GM12873 (cell line): Measurements from ENCODE around the gene SMIM10L2A.

Experiments
- TF ChIP-seq, protein P1 (sequence below): IDR thresholded peaks from 2 replicates; pipeline ENCODE4 v1.5.1; 2012; ENCODE audit warnings: low read depth, mild to moderate bottlenecking, moderate library complexity, low read length, control low read depth; ENCODE audit not compliant: insufficient read depth; ENCODE audit errors: missing control alignments

The SMIM10L2A gene

DNA sequence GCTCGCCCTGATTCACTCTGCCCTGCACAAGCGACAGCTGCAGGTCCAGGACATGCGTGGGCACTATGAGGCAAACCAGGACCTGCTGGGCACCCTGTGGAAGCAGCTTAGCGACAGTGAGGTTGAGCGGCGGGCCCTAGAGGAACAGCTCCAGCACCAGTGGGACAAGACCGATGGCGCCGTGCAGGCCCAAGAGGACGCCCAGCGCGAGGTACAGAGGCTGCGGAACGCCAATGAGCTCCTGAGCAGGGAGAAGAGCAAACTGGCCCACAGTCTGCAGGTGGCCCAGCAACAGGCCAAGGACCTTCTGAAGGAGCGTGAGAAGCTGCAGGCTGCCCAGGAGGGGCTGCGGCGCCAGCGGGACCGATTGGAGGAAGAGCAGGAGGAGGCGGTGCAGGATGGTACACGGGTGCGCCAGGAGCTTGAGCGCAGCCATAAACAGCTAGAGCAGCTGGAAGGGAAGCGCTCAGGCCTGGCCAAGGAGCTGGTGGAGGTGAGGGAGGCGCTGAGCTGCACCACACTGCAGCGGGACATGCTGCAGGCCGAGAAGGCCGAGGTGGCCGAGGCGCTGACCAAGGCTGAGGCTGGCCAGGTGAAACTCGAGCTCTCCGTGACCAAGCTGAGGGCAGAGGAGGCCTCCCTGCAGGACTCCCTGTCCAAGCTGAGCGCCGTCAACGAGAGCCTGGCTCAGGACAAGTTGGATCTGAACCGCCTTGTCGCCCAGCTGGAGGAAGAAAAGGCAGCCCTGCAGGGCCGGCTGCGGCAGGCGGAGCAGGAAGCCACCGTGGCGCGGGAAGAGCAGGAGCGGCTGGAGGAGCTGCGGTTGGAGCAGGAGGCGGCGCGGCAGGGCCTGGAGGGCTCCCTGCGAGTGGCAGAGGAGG, 12.8 kb downstream of the SMIM10L2A start:
- TF ChIP-seq, protein P1, sequence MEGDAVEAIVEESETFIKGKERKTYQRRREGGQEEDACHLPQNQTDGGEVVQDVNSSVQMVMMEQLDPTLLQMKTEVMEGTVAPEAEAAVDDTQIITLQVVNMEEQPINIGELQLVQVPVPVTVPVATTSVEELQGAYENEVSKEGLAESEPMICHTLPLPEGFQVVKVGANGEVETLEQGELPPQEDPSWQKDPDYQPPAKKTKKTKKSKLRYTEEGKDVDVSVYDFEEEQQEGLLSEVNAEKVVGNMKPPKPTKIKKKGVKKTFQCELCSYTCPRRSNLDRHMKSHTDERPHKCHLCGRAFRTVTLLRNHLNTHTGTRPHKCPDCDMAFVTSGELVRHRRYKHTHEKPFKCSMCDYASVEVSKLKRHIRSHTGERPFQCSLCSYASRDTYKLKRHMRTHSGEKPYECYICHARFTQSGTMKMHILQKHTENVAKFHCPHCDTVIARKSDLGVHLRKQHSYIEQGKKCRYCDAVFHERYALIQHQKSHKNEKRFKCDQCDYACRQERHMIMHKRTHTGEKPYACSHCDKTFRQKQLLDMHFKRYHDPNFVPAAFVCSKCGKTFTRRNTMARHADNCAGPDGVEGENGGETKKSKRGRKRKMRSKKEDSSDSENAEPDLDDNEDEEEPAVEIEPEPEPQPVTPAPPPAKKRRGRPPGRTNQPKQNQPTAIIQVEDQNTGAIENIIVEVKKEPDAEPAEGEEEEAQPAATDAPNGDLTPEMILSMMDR, result no peak

DNA sequence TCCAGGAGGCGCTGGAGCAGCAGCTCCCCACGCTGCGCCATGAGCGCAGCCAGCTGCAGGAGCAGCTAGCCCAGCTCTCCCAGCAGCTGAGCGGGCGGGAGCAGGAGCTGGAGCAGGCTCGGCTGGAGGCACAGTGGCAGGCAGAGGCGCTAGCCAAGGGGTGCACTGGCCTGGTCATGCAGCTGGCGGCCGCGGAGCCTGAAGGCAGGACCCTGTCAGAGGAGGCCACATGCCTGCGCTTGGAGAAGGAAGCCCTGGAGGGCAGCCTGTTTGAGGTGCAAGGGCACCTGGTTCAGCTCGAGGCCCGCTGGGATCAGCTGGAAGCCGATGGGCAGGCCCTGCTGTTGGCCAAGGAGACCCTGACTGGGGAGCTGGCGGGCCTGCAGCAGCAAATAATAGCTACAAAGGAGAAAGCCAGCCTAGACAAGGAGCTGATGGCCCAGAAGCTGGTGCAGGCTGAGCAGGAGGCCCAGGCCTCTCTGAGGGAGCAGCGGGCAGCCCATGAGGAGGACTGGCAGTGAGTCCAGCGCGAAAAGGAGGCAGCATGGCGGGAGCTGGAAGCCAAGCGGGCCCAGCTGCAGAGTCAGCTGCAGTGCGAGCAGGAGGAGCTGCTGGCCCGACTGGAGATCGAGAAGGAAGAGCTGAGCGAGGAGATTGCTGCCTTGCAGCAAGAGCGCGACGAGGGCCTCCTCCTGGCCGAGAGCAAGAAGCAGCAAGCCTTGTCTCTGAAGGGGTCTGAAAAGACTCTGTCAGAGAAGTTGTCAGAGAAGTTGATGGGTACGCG, 13.6 kb downstream of the SMIM10L2A start:
- TF ChIP-seq, protein P1, result no peak

DNA sequence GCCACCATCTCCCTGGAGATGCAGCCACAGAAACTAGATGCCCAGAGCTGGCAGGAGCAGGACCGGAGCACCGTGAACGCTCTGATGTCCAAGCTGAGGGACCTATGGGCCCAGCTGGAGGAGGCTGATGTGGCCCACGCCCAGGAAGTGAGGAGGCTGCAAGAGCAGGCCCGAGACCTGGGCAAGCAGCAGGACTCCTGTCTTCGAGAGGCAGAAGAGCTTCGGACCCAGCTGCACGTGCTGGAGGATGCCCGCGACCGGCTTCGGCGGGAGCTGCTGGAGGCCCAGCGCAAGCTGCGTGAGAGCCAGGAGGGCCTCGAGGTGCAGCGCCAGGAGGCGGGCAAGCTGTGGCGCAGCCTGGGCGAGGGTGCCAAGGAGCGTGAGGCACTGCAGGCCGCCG, 14.2 kb downstream of the SMIM10L2A start:
- TF ChIP-seq, protein P1, result no peak

DNA sequence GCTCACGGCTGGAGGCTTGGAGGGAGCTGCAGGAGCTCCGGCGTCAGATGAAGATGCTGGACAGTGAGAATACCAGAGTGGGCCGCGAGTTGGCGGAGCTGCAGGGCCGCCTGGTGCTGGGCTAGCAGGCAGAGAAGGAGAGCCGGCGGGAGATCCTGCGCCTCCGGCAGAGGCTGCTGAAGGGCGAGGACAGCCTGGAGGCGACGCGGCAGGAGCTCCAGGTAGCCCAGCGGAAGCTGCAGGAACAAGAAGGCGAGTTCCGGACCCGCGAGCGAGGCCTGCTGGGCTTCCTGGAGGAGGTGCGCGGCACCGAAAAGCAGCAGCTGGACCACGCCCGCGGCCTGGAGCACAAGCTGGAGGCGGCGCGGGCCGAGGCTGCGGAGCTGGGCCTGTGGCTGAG, 14.7 kb downstream of the SMIM10L2A start:
- TF ChIP-seq, protein P1, result no peak

DNA sequence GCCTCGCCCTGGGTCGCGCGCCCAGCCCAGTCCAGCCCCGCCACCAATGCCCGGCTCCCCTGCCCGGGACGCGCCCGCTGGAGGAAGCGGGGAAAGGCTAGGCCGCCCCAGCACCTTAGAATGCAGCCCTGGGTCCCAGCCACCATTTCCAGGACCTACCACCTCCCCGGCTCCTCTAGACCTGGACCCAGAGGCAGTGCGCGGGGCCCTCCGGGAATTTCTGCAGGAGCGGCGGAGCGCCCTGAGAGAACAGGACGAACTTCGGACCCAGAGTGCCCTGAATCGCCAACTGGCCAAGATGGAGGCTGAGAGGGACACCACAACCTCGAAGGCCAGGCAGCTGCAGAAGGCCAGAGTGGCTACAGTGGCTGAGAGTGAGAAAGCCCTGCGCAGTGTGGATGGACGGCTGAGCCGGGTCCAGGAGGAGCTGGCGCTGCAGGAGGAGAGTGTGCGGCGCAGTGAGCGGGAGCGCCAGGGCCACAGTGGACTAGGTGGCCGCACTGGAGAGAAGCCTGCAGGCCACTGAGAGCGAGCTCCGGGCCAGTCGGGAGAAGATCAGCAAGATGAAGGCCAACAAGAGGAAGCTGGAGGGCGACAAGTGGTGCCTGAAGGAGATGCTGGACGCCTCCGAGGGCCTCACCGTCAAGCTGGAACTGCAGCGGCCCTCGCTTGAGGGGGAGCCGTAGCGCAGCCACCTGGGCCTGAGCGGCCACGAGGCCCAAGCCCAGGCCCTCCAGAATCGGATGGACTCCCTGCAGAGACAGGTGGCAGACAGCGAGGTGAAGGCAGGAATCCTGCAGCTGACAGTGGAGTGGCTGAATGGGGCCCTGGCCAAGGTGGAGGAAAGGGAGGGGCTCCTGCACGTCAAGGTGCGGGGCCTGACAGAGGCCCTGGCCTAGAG, 15.5 kb downstream of the SMIM10L2A start:
- TF ChIP-seq, protein P1, result no peak

DNA sequence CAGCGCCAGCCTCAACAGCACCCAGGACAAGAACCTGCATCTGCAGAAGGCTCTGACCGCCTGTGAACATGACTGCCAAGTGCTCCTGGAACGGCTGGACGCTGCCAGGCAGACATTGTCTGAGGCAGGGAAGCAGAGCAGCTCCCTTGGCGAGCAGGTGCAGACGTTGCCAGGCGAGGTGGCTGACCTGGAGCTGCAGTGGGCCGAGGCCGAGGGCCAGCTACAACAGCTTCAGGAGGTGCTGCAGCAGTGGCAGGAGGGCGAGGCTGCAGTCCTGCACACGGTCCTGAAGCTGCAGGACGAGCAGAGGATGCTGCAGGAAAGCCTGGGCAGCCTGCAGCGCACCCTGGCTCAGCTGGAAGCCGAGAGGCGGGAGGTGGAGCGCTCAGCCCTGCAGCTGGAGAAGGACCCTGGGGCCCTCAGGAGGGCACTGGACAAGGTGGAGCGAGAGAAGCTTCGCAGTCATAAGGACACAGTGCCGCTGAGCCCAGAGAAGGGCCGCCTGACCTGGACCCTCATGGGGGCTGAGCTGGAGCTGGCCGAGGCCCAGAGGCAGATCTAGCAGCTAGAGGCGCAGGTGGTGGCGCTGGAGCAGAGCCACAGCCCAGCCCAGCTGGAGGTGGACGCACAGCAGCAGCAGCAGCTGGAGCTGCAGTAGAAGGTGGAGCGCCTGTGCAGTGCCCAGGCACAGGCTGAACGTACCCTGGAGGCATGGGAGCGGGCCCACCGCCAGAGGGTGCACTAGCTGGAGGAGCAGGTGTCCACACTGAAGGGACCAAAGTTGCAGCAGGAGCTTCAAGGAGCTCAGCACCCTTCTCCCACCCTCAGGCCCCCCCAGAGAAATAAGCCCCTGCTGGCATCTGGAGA, 16.4 kb downstream of the SMIM10L2A start:
- TF ChIP-seq, protein P1, result peak; percentile 23
